Activated T-helper 1 cell treated with Interleukin-2 at 50 U/mL for 16 hours (primary cell): ENCODE results near the gene RASL11B.

Experiments used
- DNase-seq: peaks from one replicate; pipeline ENCODE4 v3.0.0-alpha.2; 2020; ENCODE audit warnings: low read depth

The RASL11B gene

DNA sequence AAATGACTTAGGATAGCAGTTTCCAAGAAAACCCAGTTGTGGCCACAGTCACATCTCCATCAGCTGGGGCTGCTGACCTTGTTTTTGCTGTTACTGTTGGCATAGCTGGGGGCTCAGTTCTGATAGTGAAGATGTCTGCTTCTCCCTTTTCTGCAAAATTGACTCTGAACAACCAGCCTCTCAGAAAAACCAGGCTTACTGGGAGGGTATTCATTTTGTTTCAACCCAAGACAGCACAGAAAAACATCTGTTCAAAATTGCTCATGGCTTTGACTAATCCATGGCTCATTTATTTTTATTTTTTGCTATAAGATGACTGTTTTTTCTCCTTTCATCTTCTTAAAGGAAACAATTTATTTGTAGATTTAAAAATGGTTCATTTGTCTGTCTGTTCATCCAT is 53.1 kb downstream of the RASL11B start:
- DNase-seq, result no peak

DNA sequence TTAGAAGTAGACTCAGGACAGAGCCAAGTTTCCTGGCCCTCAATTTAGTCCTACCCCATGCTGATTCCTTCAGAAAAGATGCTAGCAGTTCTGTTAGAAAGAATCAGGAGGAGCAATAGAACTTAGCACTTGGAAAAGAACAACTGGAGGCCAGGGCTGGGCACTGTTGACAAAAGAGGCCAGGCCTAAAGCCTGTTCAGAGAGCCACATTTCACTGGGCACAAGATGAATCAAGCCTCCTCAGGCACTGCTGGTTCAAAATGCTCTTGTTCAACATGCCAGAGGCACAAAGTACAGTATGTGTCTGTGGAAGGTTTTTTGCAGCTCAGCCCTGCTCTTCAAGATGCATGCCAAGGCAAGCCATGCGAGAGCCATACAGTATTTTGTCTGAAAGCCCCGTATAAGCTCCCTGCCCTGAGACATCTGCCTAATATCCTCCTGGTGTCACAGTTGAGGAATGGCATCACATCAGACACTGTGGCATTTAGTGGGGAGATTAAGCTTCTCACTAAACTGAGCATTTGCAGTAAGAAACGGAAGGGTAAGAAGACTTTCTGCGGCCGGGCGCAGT is 53.7 kb downstream of the RASL11B start:
- no peak for DNase-seq
